ENCODE results near the gene IPO5. TPM values are rescaled to one million over a fixed set of nuclear protein-coding genes. Genes with fewer than 3 reads are reported as not detected.

Gene IPO5
- total RNA-seq, 1 donor from 2014 or later = 88.6 TPM

DNA sequence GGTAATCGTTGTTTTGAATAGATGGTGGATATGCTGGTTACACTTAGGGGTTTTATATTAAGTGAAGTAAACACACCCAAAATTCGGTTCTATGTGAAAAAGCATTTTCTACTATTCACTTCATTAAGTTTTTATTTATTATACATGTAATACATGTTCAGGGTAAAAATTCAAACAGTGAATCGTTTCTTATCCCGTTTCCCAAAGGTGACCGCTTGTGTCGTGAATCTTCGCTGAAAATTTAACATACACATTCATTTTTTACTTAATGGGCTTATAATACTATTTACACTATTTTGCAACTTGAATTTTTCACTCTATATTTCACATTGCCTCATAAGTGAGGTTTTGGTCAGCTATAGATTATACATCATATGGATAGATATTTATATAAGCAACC lies 24.5 kb downstream of the IPO5 start:
- H3K9me3 ChIP-seq = no peaks in the 10 kb centered on the region
- ATAC-seq = no peak
- no peak for DNase-seq
- intact Hi-C loops (cut with DNase I) = no loop called here
- no peak overlapping the region for H3K27ac ChIP-seq
- no peak for TF ChIP-seq CTCF (IDR thresholded peaks at IDR 0.05)
- peak overlapping the region; percentile 83 for H3K4me3 ChIP-seq
- H3K27me3 ChIP-seq = no peaks in the 10 kb centered on the region
- peaks cover 19% of the 10 kb centered on the region for H3K4me1 ChIP-seq
- H3K36me3 ChIP-seq = peaks cover 5% of the 10 kb centered on the region

DNA sequence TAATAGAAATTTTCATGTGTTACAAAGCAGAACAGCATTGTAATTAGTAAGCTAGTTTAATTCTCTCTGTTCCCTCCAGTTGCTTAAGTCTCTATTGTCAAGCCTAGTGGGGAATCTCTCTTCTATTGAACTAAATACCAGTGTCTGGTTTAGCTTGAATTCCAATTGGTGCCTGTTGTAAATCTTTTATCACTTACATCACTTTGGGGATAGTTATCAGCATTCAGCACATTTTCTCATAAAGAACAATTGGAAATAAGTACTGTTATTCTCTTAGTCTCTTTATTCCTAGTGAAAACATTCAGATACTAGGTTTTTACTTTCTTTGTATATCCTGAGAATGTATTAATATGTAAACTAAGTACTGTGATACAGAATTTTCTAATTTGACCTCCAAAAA lies 25.2 kb downstream of the IPO5 start:
- no peak for DNase-seq
- Histone ChIP-seq H3K4me3 (no peak overlapping the region), H3K9me3 (no peaks in the 10 kb centered on the region), H3K27ac (no peak overlapping the region), H3K36me3 (peaks cover 12% of the 10 kb centered on the region), H3K27me3 (no peaks in the 10 kb centered on the region), H3K4me1 (peaks cover 19% of the 10 kb centered on the region)
- ATAC-seq = no peak
- no peak for TF ChIP-seq CTCF (IDR thresholded peaks at IDR 0.05)
- intact Hi-C loops (cut with DNase I) = no loop called here

DNA sequence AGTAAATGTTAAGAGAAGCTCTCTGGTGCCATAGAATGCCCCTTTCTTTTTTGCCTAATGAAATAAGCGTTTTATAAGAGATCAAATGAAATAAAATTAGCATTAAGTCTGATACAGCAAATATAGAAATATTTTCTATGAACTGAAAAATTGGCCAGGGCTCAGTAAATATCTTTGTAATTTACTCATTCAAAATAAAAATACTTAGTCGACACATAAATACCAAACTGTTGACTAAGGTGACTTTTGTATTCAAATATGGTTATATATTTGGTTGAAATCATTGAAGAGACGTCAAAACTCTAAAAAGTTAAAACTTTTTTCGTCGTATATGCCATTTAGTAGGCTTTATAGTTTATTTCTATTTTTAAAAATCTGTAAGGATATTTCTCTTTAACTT lies 25.6 kb downstream of the IPO5 start:
- intact Hi-C loops (cut with DNase I) = no loop called here
- TF ChIP-seq CTCF (IDR thresholded peaks at IDR 0.05) = no peak
- peaks cover 19% of the 10 kb centered on the region for H3K4me1 ChIP-seq
- no peak for DNase-seq
- H3K36me3 ChIP-seq = peaks cover 13% of the 10 kb centered on the region
- no peak overlapping the region for H3K4me3 ChIP-seq
- H3K27me3 ChIP-seq = no peaks in the 10 kb centered on the region
- no peaks in the 10 kb centered on the region for H3K9me3 ChIP-seq
- ATAC-seq = no peak
- no peak overlapping the region for H3K27ac ChIP-seq

DNA sequence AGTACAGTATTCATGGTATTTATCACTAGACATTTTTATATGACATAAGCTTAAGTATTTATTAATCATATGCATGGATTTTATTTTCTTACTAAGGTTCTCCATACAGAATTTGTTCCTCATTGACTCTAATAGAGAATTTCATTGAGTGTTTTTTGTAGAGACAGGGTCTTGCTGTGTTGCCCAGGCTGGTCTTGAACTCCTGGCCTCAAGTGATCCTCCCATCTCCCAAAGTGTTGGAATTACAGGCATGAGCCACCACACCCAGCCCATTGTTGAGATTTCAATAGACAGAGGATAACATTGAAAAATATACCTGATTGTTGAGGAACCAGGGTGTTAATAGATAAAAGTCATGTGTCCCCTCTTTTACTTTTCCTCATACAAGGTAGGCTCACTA lies 26.1 kb downstream of the IPO5 start:
- intact Hi-C loops (cut with DNase I) = no loop called here
- ATAC-seq (no peak), DNase-seq (no peak)
- Histone ChIP-seq H3K27me3 (no peaks in the 10 kb centered on the region), H3K27ac (no peak overlapping the region), H3K4me3 (no peak overlapping the region), H3K4me1 (peaks cover 19% of the 10 kb centered on the region), H3K9me3 (no peaks in the 10 kb centered on the region), H3K36me3 (peaks cover 17% of the 10 kb centered on the region)
- no peak for TF ChIP-seq CTCF (IDR thresholded peaks at IDR 0.05)

- H3K4me1 ChIP-seq = peaks cover 13% of the 10 kb centered on the region
- H3K4me3 ChIP-seq = no peak overlapping the region
- no peak for TF ChIP-seq CTCF (IDR thresholded peaks at IDR 0.05)
- no peak overlapping the region for H3K27ac ChIP-seq
- no peak for ATAC-seq
- H3K36me3 ChIP-seq = peaks cover 44% of the 10 kb centered on the region
- intact Hi-C loops (cut with DNase I) = no loop called here
- H3K27me3 ChIP-seq = no peaks in the 10 kb centered on the region
- no peak for DNase-seq
- H3K9me3 ChIP-seq = no peaks in the 10 kb centered on the region
Observed at GRCh38 chr13:97982286-97982685, 28.8 kb downstream of the IPO5 start.

GRCh38 chr13:97986835-97987234 lies 33.4 kb downstream of the IPO5 start:
- peaks cover 90% of the 10 kb centered on the region for H3K36me3 ChIP-seq
- TF ChIP-seq CTCF (IDR thresholded peaks at IDR 0.05) = no peak
- no peaks in the 10 kb centered on the region for H3K27me3 ChIP-seq
- H3K4me1 ChIP-seq = no peaks in the 10 kb centered on the region
- H3K27ac ChIP-seq = no peak overlapping the region
- peak; percentile 75 for ATAC-seq
- H3K9me3 ChIP-seq = no peaks in the 10 kb centered on the region
- DNase-seq = no peak
- H3K4me3 ChIP-seq = no peak overlapping the region
- intact Hi-C loops (cut with DNase I) = no loop called here

Measured in upper lobe of right lung (tissue), 1 donor.